ENCODE data around the gene ETHE1.

GRCh38 chr19:43544077-43544476, 17.1 kb upstream of the ETHE1 start:
- TF ChIP-seq GATA2 (IDR thresholded peaks at IDR 0.05; ENCODE audit: low read depth, low read length) (no peak), GATA3 (IDR thresholded peaks at IDR 0.05; ENCODE audit: low read depth, low read length) (no peak)

Measured in SH-SY5Y (cell line).